ENCODE results near the gene CTNNA2.

CTNNA2 gene

DNA sequence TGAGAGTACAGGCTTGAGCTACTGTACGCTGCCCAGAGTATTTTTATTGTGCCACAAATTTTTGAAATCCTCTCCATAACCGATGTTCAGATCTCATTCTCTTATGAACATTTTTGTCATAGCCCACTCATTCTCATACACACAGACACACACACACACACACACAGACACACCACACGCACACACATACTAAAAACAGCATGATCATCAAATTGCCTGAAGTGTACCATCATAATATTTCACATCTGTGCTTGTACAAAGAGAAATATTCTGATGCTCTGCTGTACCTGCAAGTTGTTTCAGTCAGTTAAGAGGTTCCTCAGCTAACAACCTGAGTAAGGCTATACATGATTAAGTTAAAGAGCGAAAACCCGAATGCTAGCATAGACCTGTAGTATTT, 696.6 kb downstream of the CTNNA2 start:
- DNase-seq (ENCODE audit: low spot score) = no peak

DNA sequence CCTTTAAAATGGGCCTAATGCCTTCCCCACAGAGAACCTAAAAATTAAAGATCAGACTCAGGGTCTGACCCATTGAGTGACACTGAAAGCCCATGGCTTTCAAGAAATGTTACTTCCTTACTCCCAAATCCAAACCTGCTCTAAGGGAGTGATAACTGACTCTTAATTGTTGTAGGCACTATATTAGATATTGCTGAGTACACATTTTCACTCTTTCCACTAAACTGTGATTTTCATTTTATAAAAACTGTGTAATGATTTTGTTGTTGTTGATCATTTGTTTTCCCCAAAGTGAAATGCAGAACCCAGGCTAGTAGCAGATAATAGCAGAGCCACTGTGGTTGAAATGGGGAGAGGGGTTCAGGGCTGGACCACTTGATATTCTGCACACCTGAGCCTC, 704.6 kb downstream of the CTNNA2 start:
- DNase-seq (ENCODE audit: low spot score) = no peak

DNA sequence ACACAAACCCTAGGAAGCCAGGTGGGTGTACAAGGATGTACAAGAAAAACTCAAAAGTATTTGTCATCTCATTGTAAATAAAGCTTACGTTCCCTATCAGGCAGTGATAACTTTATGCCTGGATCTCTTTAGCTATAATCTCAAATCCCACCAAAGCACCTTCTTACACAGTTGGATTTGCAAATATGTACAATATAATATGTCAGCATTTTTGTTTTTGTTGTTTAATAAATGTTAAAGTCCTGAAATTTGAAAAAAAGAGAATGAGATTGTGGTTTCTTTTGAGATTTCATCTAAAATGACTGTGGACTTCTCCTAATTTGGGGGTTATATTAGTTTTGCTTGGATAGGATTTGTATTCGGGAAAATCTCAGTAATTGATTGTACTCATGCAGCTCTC, 709.8 kb downstream of the CTNNA2 start:
- no peak for DNase-seq (ENCODE audit: low spot score)

DNA sequence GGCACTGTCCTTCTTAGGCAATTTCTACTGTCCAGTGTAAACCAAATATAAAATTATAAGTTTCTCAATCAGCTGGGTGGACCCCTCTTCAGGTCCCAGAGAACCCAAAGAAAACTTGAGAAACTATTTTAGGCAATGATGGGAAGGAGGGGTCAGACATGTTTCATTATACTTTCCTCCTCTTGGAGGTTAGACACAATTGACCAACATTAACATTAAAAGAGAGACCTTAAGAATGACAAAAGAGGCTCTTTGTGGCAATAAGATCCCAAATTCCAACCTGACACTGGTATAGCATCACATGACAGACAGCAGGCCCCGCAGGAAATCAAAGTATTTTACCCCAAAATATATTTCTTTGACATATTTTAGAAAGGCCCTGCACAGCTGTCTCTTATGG, 718.6 kb downstream of the CTNNA2 start:
- no peak for DNase-seq (ENCODE audit: low spot score)

DNA sequence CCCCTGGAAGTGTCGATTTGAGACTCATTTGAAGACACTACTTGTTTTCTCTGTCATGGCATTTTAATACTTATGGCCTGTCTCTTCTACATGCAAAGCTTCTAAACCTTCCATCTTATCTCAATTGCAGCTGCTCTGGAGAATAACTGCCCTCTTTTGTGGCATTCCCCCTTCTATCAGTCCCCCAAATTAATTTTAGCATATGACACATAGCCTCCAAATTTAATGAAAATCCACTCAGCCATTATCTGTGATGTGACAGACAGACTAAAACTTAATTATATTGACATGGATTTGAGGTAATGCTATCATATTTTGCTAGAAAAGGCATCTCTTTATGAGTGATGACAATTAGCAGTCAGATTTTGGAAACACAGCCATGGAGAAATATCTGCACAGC, 720.5 kb downstream of the CTNNA2 start:
- DNase-seq (ENCODE audit: low spot score) = no peak

DNA sequence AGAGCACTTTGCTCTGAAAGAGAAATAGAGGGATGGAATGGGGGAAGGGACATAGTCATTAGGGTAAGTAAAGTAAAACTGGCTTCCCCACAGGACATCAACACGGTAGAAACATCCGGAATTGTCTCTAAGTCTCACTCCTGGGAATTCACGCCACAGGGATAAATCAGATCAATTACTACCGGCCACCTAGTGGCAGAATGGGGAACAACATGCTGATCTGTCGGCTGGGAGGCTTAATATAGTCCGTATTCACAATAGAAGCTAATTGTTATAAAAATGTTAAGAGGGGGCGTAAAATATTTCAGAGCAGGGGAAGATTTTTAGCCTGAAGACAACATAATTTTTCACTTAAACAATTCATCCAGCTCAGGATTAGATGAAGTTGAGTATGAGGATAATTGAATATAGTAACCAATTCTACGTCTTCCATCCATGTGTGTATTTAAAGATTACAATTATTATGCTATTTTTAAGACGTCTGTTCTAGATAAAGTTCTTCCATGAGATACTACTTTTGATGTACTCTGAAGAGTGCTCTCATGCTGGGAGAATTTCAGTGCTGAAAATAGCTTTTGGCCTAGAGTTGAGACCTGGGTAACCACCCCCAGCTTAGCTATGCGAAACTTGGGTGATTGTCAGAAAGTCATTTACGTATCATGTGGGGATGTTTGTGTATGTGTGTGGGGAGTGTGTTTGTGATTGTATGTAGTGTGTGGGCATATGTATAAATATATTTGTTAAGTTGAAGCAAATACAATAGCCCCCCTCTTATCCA, 726.0 kb downstream of the CTNNA2 start:
- DNase-seq (ENCODE audit: low spot score) = peak; percentile 54

DNA sequence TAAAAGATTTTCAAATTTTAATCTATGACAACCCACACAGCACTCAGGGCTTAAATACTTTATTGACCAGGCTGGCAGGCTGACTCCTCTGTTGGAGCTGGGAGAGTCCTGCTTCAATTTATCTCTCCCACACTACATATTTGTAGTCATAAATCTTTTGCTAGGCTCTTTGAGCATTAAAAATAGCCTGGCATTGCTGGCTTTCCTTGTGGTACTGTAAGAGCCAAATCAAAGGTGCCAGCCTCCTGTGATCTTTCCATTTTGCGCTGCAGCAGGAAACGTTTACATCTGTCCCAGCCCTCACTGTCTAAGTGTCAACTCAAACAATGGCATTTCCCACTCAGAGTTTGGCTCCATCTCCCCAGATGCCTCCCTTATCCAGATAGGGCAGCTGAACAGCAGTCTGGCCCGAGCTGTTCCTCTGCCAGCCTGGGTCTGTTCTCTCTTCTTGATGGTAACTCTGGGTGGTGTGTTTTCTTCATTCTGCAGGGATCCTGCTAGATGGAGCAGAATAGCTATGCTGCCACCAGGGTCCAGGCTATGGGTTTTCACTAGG, 729.6 kb downstream of the CTNNA2 start:
- no peak for DNase-seq (ENCODE audit: low spot score)

DNA sequence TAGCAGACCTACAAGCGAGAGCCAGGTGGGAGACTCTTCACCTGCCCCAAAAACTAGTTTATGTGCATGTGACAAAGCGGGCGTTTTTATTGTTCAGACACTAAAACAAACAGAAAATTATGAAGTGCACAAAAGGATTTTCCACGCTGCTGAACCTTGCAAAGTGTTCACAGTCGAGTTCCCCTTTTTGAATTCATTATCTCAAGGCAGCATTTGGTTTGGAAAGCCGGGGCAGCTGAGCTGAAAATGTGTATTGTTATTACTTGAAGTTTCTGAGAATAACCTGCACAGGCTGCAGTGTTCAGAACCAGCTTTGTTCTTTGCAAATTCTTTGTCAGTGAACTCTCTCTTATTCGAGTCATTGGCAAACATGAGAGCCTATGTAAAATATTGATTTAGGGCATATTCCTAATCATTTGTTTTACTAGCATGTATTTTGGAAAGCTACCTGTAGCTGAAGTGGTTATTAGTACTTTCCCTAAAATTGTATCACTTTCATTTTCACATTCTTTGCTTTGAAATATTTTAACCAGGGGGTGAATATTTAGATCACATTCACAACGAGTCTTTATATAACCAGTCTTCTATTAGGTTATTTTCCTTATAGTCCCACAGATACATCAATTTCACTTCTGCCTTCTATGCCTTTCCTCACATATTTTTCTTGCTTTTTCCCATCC, 732.2 kb downstream of the CTNNA2 start:
- DNase-seq (ENCODE audit: low spot score) = no peak

DNA sequence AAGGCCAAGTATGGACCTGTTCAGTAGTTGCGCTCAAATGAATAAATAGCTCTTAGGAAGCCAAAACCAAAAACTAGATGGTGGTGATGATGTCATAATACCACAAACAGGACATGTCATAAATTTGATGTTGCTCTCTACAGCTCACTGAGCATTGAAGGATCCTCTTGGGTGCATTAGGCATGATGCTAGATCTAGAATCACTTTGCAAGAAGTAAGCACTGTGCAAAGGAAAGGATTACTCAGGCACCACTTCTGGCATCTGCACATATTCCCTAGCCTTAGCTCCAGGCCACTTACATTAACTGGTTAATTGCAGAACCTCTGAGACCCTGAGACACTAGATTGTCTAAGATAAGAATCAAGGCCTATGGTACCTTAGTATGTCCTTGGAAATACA, 733.7 kb downstream of the CTNNA2 start:
- DNase-seq (ENCODE audit: low spot score) = no peak

DNA sequence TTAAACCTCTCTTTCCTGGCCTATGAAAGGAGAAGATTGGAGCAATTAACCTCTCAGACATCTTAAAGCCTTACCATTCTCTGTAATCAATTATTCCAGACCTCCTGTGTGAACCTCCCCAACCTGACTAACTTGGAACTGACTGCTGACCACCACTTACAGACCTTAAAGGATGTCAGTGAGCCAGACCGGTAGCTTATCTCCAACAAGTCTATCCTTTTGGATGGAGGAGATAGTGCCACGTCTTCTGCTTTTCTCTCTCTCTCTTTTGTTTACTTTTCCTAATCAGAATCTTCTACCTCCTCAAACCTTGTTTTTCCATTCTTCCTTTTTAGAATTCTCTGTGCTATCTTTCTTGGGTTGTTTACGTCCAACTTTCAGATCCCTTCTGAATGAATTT, 734.5 kb downstream of the CTNNA2 start:
- no peak for DNase-seq (ENCODE audit: low spot score)

DNA sequence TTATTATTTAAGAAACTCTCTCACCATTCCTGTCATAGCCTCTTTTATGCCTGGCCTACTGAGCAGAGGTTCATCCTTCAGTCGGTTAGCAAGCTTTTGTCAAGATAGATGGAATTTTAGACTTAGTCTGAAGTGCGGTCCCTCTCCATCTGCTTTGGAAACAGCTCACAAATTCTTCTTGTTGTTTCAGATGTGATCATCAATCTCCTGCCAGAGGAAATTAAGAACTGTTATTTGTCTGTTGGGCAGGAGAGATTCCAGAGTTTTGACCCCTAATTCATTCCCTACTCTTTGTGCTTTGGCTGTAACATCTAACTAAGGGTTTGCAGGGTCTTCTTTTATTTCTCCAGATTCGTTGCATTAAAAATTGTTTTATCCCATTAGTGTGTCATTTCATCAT, 735.3 kb downstream of the CTNNA2 start:
- DNase-seq (ENCODE audit: low spot score) = no peak

DNA sequence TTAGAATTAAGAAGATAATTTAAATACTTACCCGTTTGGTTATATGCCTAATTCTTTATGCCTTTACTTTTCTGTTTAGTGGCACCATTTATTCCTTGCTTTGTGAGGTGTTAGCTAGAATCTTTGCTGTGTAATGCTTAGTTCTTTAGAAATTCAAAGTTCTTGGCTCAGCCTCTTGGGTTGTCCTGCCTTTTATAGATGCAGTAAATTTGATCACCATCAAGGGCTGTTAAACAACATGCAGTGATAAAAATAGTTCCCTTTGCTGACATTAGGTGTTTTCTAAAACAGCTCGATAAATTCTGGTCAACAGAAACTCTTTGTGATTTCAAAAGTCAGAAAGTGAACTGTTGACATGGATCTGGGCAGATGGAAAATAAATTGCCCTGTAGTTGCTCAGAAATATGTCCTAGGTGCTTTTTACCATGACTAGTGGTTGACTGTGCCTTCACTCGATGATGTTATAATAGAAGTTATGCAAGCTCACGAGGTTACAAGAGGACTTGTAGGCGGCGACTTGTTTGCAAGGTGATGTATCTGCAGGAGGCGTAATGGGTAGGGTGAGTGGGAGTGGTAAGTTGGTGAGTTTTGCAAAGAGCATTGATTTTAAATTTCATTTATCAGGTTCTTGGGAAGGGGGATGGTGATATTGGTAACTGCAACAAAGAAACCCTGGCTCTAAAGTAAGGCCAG, 739.6 kb downstream of the CTNNA2 start:
- DNase-seq (ENCODE audit: low spot score) = no peak

DNA sequence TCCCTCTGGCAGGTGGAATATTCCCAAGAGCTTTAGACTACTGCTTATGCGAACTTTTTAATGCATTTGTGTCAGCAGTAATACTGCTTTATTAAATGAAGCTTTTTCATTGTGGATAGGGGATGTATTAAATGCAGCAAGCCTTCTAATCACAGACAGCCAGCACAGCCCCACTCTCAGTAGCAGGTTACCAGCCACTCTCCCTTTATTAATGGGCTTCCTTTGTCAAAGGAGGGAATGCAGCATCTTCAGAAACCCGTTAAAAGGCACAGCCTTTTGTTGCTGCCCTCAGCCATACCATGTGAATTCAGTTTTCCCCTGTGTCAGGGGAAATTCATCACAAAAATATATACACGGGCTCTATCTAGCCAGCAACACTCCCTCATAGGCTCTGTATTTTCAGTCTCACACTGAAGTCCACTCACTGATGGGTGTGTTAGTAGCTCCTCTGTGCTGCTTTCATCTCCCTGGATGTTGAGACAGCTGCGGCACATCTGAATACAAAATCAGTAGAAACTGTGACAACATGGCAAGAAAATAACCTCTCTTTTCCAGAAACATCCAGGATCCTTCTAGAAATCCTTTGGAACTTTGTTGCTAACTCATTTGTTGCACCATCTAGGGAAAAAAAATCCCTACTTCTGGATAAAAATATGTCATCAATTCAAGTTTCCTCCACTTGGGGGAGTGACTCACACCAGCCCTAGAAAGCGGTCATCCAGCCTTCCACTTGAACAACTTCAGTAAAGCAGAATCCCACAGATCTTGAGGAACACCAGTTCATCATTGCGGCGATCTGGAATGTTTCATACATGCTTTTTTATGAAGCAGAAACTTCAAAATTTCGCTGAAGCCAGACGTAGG, 743.3 kb downstream of the CTNNA2 start:
- peak; percentile 33 for DNase-seq (ENCODE audit: low spot score)

DNA sequence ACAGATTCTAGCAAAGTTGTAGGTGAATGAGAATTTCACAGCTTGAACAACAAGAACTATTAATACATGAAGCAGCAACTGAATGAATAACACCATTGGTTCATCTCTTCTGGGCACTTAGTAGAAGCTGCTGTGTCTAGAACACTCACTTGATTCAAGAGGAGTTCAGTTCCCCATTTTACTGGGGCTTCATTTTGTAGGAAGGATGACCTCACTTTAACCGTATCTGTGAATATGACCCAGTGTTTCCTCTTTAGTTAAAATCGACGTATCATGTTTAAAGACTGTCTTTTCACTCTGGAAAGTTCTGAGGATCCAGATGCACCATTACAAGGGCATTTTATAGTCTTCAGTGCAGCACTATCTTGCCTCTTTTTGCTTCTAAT, 743.9 kb downstream of the CTNNA2 start:
- DNase-seq (ENCODE audit: low spot score) = no peak

DNA sequence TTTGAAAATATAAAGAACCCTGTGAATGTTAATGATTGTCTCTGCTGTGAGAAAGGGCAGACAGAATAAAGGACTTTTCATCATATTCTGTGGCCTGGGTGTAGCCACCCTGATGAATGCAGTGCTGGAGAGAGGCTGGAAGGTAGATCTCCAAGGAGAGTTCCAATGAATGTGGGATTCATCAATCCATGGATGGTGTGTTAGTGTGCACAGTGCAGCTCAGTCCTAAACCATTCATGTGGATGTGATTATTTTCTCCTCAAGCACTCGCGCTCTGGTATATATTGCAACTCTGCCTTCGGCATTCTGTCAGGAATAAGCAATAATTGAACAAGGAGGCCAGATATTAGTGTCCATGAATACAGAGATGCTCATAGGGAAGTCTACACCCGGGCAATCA, 744.6 kb downstream of the CTNNA2 start:
- DNase-seq (ENCODE audit: low spot score) = no peak

DNA sequence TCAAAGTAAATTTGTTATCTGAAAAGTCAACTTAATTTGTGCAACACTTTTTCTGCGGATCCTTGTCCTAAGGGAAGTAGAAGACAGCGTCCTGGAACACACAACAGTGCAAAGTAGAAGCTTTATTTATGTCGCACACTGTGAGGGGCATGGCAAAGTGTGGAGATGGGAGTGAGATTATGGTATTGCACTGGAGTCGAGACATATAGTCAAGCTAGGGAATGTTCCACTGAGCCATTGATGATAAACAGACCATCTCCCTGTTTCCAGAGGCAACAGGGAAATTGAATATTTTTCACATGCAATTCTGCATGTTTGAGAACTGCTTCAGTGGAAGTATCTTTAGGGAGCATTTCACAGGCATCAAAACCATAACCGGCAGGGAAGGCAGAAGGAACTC, 745.5 kb downstream of the CTNNA2 start:
- DNase-seq (ENCODE audit: low spot score) = no peak

DNA sequence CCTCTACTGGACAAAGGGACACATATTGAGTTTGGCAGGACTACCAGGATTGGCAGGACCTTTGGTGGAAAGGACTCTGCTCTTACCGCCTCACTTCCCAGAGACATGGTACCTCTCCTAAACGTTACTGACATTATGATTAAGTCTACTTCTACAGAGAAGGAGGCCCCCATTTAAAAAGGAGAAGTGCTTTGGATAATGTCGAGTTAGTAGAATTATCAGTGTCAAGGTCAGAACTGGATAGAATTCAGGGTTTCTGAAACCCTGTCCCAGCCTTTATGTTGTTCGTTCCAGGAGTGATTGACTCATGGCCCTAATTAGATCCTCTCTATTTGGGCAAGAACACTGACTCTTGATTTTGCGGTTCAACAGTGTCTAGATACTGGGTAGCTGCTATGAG, 745.9 kb downstream of the CTNNA2 start:
- no peak for DNase-seq (ENCODE audit: low spot score)

DNA sequence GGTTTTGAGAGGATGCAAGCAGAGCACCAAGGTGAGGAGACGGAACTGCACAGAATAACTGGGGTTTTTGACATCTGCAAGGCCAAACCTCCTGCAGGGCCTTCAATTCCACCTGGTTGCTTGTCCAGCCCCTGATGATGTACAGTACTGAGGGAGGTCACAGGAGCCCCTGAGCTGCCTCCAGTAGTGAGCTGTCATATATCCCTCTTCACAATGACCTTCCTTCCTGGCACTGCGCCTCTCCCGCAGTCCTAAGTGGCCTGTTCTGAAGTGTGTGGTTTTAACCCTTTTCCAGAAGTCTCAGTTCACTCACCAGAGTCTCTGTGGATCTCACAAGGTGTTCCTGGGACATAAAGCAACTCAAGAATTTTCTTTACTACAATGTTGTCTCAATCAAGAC, 746.4 kb downstream of the CTNNA2 start:
- DNase-seq (ENCODE audit: low spot score) = no peak

DNA sequence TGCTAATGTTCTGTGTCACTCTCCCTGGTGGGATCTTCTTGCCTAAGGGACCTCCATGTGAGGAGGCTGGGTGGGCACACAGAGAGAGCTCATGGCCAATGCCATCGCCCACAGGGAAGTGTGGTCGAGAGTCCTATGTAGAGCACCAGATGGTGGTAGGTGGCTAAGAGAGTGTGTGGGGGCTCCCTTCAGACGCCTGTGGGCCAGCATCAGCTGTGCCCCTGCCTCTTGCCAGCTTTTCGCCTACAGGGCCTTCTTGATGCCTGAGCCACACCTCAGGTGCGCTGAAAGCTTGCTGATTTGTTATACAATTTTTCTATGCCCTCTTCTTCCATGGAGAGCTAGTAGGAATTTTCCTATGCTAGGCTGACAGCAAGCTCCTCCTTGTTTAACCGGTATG, 753.4 kb downstream of the CTNNA2 start:
- no peak for DNase-seq (ENCODE audit: low spot score)

DNA sequence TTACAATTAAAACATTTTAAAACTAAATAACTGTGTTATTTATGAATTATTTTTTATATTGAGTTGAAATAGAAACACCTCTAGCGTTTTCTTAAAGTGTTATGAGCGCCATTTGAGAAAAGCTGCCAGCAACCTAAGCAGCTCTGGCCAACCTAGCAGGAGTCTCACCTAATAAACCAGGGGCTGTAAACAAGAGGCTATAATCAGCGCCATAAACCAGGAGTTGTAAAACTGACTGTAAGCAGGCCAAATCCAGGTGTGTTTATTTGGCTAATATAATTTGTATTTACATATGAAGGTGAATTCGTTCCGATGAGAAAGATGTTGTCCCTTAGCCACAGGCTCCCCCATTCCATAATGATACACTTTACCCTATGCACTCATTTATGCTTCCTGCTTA, 757.0 kb downstream of the CTNNA2 start:
- no peak for DNase-seq (ENCODE audit: low spot score)

DNA sequence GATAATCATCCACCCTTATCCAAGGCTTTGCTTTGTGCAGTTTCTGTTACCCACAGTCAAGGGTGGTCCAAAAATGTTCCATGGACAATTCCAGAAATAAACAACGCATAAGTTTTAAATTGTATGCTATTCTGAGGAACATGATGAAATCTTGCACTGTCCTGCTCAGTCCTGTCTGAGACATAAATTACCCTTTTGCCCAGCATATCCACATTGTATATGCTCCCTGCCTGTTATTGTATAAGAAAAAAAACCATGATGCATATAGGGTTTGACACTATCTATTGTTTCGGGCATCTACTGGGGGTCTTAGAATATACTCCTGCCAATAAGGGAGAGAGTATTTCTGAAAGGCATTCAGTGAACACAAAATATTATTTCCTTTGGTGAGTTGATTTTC, 767.7 kb downstream of the CTNNA2 start:
- no peak for DNase-seq (ENCODE audit: low spot score)

DNA sequence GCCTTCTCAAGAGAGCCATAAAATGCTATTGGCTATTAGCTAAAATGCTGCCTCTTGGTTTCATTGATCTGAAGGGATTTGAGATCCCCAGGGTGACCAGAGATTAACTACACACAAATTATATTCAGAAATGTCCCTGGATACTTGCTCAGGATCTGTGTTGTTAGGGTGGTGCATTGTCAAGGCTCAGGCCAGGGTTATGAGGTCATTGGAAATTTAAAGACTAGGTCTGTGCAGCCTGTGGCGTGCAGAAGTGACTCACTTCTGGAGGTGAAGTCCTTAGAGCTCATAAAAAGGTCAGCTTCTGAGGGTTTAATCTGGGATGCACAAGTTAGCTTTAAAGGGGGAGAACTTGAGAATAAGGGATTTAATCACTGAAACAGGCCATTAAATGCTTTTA, 768.2 kb downstream of the CTNNA2 start:
- no peak for DNase-seq (ENCODE audit: low spot score)

Data from GM03348 (cell line).